ENCODE measurements around the gene PPM1L.

DNA sequence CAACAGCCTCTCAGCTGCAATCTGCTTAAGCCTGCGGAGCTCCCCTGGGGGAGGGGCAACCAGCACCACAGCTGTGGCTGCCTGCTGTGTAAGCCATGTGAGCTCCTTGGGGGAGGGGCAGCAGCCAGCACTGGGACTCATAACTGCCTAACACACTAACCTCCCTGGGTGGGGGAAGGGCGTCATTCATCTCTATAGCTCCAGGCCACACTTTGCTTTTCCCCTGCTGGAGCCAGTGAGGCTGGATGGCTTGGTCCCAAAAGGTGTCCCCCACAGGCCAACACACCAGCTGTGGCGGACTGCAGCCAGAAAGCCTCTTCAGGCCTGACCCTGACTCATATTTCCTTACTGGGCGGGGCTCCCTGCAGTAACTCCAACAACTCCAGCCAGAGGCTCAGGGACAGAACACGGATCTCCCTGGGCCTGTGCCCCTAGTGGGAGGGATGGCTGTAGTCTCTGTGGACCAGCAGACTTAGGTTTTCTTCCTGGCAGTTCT is 129.8 kb downstream of the PPM1L start:
- TF ChIP-seq CTCF (optimal IDR thresholded peaks at IDR 0.05 in 1 of 3, IDR thresholded peaks at IDR 0.05 in 1 of 3, conservative IDR thresholded peaks at IDR 0.05 in 1 of 3; ENCODE audit: extremely low read depth in 1 of 3, insufficient read depth in 2 of 3, low read length in 3 of 3), result no peak
- TF ChIP-seq EZH2 (IDR thresholded peaks at IDR 0.05; ENCODE audit: low read length), result no peak

Data from keratinocyte (primary cell).